ENCODE results near the gene PARP16.

- TF ChIP-seq POLR2AphosphoS5 (IDR thresholded peaks at IDR 0.05; ENCODE audit: borderline replicate concordance, low read depth, low read length) (no peak), EZH2 (IDR thresholded peaks at IDR 0.05) (no peak)
Observed at GRCh38 chr15:65259367-65259797, 27.3 kb downstream of the PARP16 start.
